H1 (cell line): ENCODE data around the gene CREBBP. TPM values are rescaled to one million over a fixed set of nuclear protein-coding genes. Genes with fewer than 3 reads are reported as not detected.

Source experiments
- CTCF ChIA-PET: fragments of 300-600 bp; sonication (Branson Sonifier 250); formaldehyde crosslinking; loops from one replicate; lab custom pipeline; 2021; ENCODE audit not compliant: partially characterized antibody; lab: Charles Lee
- POLR2A ChIA-PET: fragments of 300-600 bp; sonication (Branson Sonifier 250); formaldehyde crosslinking; loops from one replicate; lab custom pipeline; 2021; ENCODE audit warnings: inconsistent platforms; ENCODE audit not compliant: partially characterized antibody; lab: Charles Lee
- DNase-seq, 2 experiments: peaks; one replicate each; pipeline versions ENCODE4 v3.0.0 to v3.0.0-alpha.2; 2010 to 2022; ENCODE audit warnings: low spot score in 2 of 2, low read depth in 1 of 2, mixed read lengths in 1 of 2
- FAIRE-seq: peaks from 2 replicates; lab custom pipeline; 2011; peaks lifted over from hg19 to GRCh38; lab: Jason Lieb, UNC
- H2AFZ ChIP-seq: 2 replicates; pipeline ENCODE4 v1.8.1; 2012; ENCODE audit warnings: low read length, inconsistent platforms
- H2AK5ac ChIP-seq: 2 replicates; pipeline ENCODE4 v1.6.1; 2013; ENCODE audit warnings: low read depth, low read length
- H2BK120ac ChIP-seq: replicated peaks from 2 replicates; pipeline ENCODE3; 2013; ENCODE audit warnings: low read depth, low read length, inconsistent platforms
- H2BK12ac ChIP-seq: 2 replicates; pipeline ENCODE4 v1.6.1; 2013; ENCODE audit warnings: low read depth, low read length
- H2BK15ac ChIP-seq: 2 replicates; pipeline ENCODE4 v1.6.1; 2013; ENCODE audit warnings: low read length
- H2BK20ac ChIP-seq: 2 replicates; pipeline ENCODE4 v1.6.1; 2013; ENCODE audit warnings: low read length
- H2BK5ac ChIP-seq: 2 replicates; pipeline ENCODE4 v1.6.1; 2013; ENCODE audit warnings: low read depth, low read length
- H3K14ac ChIP-seq: 2 replicates; pipeline ENCODE4 v1.6.1; 2013; ENCODE audit warnings: inconsistent platforms; ENCODE audit not compliant: insufficient read length
- H3K18ac ChIP-seq: 2 replicates; pipeline ENCODE4 v1.6.1; 2013; ENCODE audit warnings: low read length; ENCODE audit errors: extremely low read depth
- H3K23ac ChIP-seq: 2 replicates; pipeline ENCODE4 v1.6.1; 2013; ENCODE audit warnings: inconsistent platforms; ENCODE audit not compliant: insufficient read length
- H3K23me2 ChIP-seq: 2 replicates; pipeline ENCODE4 v1.6.1; 2013; ENCODE audit warnings: low read depth, low read length
- H3K27ac ChIP-seq: 2 replicates; pipeline ENCODE4 v1.6.1; 2011; ENCODE audit warnings: low read depth, low read length, inconsistent platforms
- H3K27me3 ChIP-seq, 4 experiments: replicated peaks in 1 of 4; 1 replicate in 1 of 4; 2 replicates in 3 of 4; pipeline versions ENCODE4 v1.6.1 to v1.8.1; 2011 to 2013; ENCODE audit warnings: low read length in 3 of 4, mild to moderate bottlenecking in 3 of 4, inconsistent platforms in 2 of 4, mixed read lengths in 2 of 4, moderate library complexity in 1 of 4; ENCODE audit not compliant: control insufficient read depth in 3 of 4, insufficient read depth in 3 of 4; ENCODE audit errors: extremely low read depth in 1 of 4
- H3K36me3 ChIP-seq, 4 experiments: 2 replicates each; pipeline versions ENCODE4 v1.6.1 to v1.8.1; 2011 to 2013; ENCODE audit warnings: mild to moderate bottlenecking in 4 of 4, low read length in 3 of 4, moderate library complexity in 2 of 4, control low read depth in 1 of 4, inconsistent platforms in 1 of 4; ENCODE audit not compliant: insufficient read depth in 4 of 4, control insufficient read depth in 2 of 4
- H3K4ac ChIP-seq: replicated peaks from 2 replicates; pipeline ENCODE3; 2013; ENCODE audit warnings: low read length, low read depth, mixed read lengths, inconsistent platforms; ENCODE audit not compliant: insufficient read length
- H3K4me1 ChIP-seq, 4 experiments: replicated peaks in 1 of 4; 1 replicate in 1 of 4; 2 replicates in 3 of 4; pipeline versions ENCODE4 v1.6.1 to v1.8.1; 2011 to 2013; ENCODE audit warnings: low read length in 3 of 4, inconsistent platforms in 2 of 4, mixed read lengths in 1 of 4; ENCODE audit not compliant: insufficient read depth in 4 of 4, control insufficient read depth in 3 of 4
- H3K4me2 ChIP-seq, 2 experiments: 2 replicates each; pipeline versions ENCODE4 v1.6.1 to v1.8.1; 2011 to 2013; ENCODE audit warnings: low read depth in 2 of 2, low read length in 2 of 2, control low read depth in 1 of 2, inconsistent platforms in 1 of 2, mild to moderate bottlenecking in 1 of 2; ENCODE audit not compliant: insufficient read depth in 1 of 2
- H3K4me3 ChIP-seq, 4 experiments: fragments of 200-600, 300-600 bp in 1 of 4; sonication (generic), shearing (Covaris generic), sonication (Bioruptor Twin) in 1 of 4; 2 replicates each; pipeline versions ENCODE4 v1.5.1 to v1.8.1; 2011 to 2016; ENCODE audit warnings: low read length in 4 of 4, low read depth in 3 of 4, control low read depth in 2 of 4, inconsistent platforms in 2 of 4, mild to moderate bottlenecking in 2 of 4, mixed read lengths in 1 of 4, moderate library complexity in 1 of 4; ENCODE audit not compliant: insufficient read depth in 2 of 4; ENCODE audit errors: extremely low read depth in 1 of 4
- H3K56ac ChIP-seq: replicated peaks from 2 replicates; pipeline ENCODE3; 2013; ENCODE audit warnings: low read depth, mild to moderate bottlenecking, mixed read lengths, low read length, inconsistent platforms; ENCODE audit not compliant: insufficient read length
- H3K79me1 ChIP-seq: 2 replicates; pipeline ENCODE4 v1.6.1; 2013; ENCODE audit warnings: low read depth, low read length, control low read depth
- H3K79me2 ChIP-seq, 2 experiments: 2 replicates each; pipeline versions ENCODE4 v1.6.1 to v1.8.1; 2012 to 2013; ENCODE audit warnings: low read length in 2 of 2, mild to moderate bottlenecking in 2 of 2, inconsistent platforms in 1 of 2; ENCODE audit not compliant: insufficient read depth in 2 of 2, control insufficient read depth in 1 of 2
- H3K9ac ChIP-seq, 4 experiments: replicated peaks in 1 of 4; 1 replicate in 1 of 4; 2 replicates in 3 of 4; pipeline versions ENCODE4 v1.6.1 to v1.8.1; 2011 to 2013; ENCODE audit warnings: low read depth in 3 of 4, low read length in 3 of 4, control low read depth in 2 of 4, mild to moderate bottlenecking in 2 of 4, moderate library complexity in 2 of 4, inconsistent platforms in 1 of 4; ENCODE audit errors: extremely low read depth in 1 of 4
- H3K9me3 ChIP-seq, 2 experiments: 2 replicates each; pipeline versions ENCODE4 v1.6.1 to v1.8.1; 2012 to 2013; ENCODE audit warnings: mild to moderate bottlenecking in 2 of 2, moderate library complexity in 2 of 2, control low read depth in 1 of 2, inconsistent platforms in 1 of 2, low read depth in 1 of 2, low read length in 1 of 2, mixed read lengths in 1 of 2; ENCODE audit not compliant: insufficient read depth in 2 of 2
- H4K20me1 ChIP-seq, 2 experiments: replicated peaks in 1 of 2; 2 replicates each; pipeline versions ENCODE3 to v1.8.1; 2011 to 2013; ENCODE audit warnings: inconsistent platforms in 2 of 2, low read length in 2 of 2, mild to moderate bottlenecking in 1 of 2; ENCODE audit not compliant: insufficient read depth in 2 of 2, control insufficient read depth in 1 of 2
- H4K5ac ChIP-seq: 2 replicates; pipeline ENCODE4 v1.6.1; 2013; ENCODE audit warnings: low read length, low read depth, mixed read lengths, inconsistent platforms; ENCODE audit not compliant: insufficient read length
- H4K8ac ChIP-seq: 2 replicates; pipeline ENCODE4 v1.8.0; 2013; ENCODE audit warnings: mild to moderate bottlenecking, moderate library complexity, low read length, inconsistent platforms; ENCODE audit not compliant: insufficient read depth; ENCODE audit errors: extremely low read depth
- H4K91ac ChIP-seq: replicated peaks from 2 replicates; pipeline ENCODE3; 2013; ENCODE audit warnings: low read length, mixed read lengths, inconsistent platforms; ENCODE audit not compliant: insufficient read length
- CBX8 ChIP-seq: fragments of 300-800, 300-1000 bp; sonication (generic); IDR thresholded peaks from 2 replicates; pipeline ENCODE4 v1.7.1; 2016; ENCODE audit warnings: low read depth, low read length, borderline replicate concordance
- SP4 ChIP-seq: IDR thresholded peaks from 2 replicates; pipeline ENCODE4 v1.6.1; 2012; ENCODE audit warnings: low read length, inconsistent platforms
- WGBS, 2 experiments: shearing (Covaris generic) in 1 of 2; methylation state at CpG; one replicate each; pipeline versions ENCODE4 v1.1.6 to v1.1.7; 2013 to 2015; ENCODE audit warnings: low lambda C conversion rate in 2 of 2, mixed read lengths in 2 of 2, inconsistent platforms in 1 of 2, low coverage in 1 of 2, missing lambda C conversion rate in 1 of 2; ENCODE audit not compliant: insufficient replicate concordance in 2 of 2, insufficient coverage in 1 of 2, insufficient read length in 1 of 2; ENCODE audit errors: extremely low coverage in 1 of 2, missing lambda C conversion rate in 1 of 2; 5-methylcytosine and 5-hydroxymethylcytosine counted together
- polyA plus RNA-seq, 7 experiments: library from polyadenylated mRNA; depleted of rRNA in 3 of 7; stranded (reverse) in 5 of 7; unstranded in 2 of 7; fragments of >200 nt in 5 of 7; fragments of 200-250 nt in 2 of 7; gene quantifications; 1 replicate in 5 of 7; 2 replicates in 1 of 7; 4 replicates in 1 of 7; pipeline versions ENCODE4 v1.2.1 to v1.2.3, GENCODE V29; 2011 to 2013; ENCODE audit warnings: missing spikeins in 2 of 7, mixed read lengths in 2 of 7
- total RNA-seq: library from RNA; stranded (reverse); fragmentation: NEBNext Ultra II Directional; extraction: Animal tissue kit (Norgen Biotek cat#: 25700); gene quantifications from 2 replicates; pipeline ENCODE4 v1.2.1, GENCODE V29; 2021

CREBBP gene
- total and polyA plus RNA-seq, 2 of the 8 experiments (the other 6 are each of a cell fraction or from before 2014, with no cell fraction given) = 10.0 to 60.1 TPM

- TF ChIP-seq CBX8 (no peak), SP4 (no peak)
- Histone ChIP-seq H3K4me3 (no peak overlapping the region), H3K27ac (no peak overlapping the region), H3K4me1 (no peaks in the 10 kb centered on the region; a peak in 1 of 7 replicates), H2AK5ac (no peak overlapping the region), H3K56ac (no peak overlapping the region), H3K18ac (no peak overlapping the region), H3K9ac (no peak overlapping the region), H3K79me1 (no peaks in the 10 kb centered on the region; the same call in 1 of the 2 replicates), H2BK15ac (no peak overlapping the region), H3K14ac (no peak overlapping the region), H2AFZ (no peak overlapping the region), H3K9me3 (no peaks in the 10 kb centered on the region), H3K36me3 (peaks cover 21 to 60% (median 46%) of the 10 kb centered on the region in 4 experiments; a peak in 7 of 8 replicates), H3K23ac (no peak overlapping the region), H2BK20ac (no peak overlapping the region), H2BK120ac (no peak overlapping the region), H2BK12ac (no peak overlapping the region), H3K23me2 (no peaks in the 10 kb centered on the region), H2BK5ac (no peak overlapping the region), H4K20me1 (peaks cover 0 to 1% of the 10 kb centered on the region in 2 experiments), H3K79me2 (no peaks in the 10 kb centered on the region), H3K4ac (no peak overlapping the region), H4K91ac (no peak overlapping the region), H3K27me3 (no peaks in the 10 kb centered on the region), H3K4me2 (no peak overlapping the region), H4K5ac (no peak overlapping the region), H4K8ac (no peak overlapping the region)
- 88% methylated on average over 5 of the region's 5 CpGs; no CpG with 5 or more reads in 1 of the 2 experiments for WGBS, 2 experiments
- DNase-seq = no peak
- no peak for FAIRE-seq
- POLR2A ChIA-PET = no interaction called here
- CTCF ChIA-PET = interaction anchor here (1.1 kb wide), 1 partner anchor 42 kb away, joined by 3 read pairs; no protein-coding TSS in a partner anchor
Observed at GRCh38 chr16:3738128-3738527, 142.4 kb downstream of the CREBBP start.
